Epithelial cell of proximal tubule (primary cell): Measurements from ENCODE around the gene NPY2R. TPM values are rescaled to one million over a fixed set of nuclear protein-coding genes. Genes with fewer than 3 reads are reported as not detected.

ENCODE experiments used
- DNase-seq: peaks from one replicate; pipeline ENCODE4 v3.0.0-alpha.2; 2011; ENCODE audit warnings: low read depth
- H3K4me3 ChIP-seq: 2 replicates; pipeline ENCODE4 v1.5.1; 2011; ENCODE audit warnings: low read depth, mild to moderate bottlenecking, low read length
- CTCF ChIP-seq: conservative IDR thresholded peaks from 2 replicates; pipeline ENCODE4 v1.5.1; 2012; ENCODE audit warnings: low read depth, mild to moderate bottlenecking, low read length
- total RNA-seq: library from RNA; depleted of rRNA; stranded (reverse); fragments of >200 nt; gene quantifications from 2 replicates; pipeline ENCODE4 v1.2.3, GENCODE V29; 2015

Gene NPY2R
- total RNA-seq, 1 donor from 2014 or later: not detected

DNA sequence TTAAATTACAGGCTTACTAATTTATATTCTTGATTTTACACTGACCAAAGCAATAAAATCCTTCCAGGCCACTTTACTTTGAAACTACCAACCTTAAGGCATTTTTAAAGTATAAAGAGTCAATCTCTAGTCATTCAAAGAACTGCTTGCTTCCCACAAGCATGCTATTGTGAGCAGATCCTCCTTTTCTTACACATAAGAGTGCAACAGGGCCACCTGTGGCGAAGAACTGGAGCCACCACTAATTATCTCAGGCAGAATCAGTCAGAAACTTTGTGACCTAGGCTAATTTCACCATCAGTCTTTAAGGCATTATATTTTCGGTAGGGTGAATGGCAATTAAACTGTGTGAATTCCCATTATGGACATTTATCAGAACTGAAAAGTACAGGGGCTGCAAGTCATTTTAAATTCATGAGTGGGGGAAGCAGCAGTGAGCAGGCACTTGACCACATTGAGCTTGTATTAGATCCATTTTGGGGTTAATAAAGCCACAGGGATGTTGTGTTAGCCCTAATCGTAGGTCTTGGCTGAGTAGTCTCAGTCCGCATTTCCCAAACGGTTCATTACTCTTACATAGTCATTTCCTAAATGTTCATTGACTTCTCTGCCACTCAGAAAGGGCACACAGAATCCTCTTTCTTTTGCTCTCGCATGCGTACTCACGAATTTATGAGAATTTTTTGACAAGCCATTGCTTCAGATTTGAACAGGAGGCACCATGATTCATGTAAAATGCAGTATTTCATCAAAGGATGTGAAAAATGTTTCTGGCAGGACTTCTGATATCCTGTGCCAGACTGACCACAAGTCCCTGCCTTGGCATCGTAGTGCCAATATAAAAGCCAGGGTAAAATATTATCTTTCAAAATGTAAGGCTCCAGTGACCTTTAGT is 39.8 kb downstream of the NPY2R start:
- DNase-seq: no peak
- no peak overlapping the region for H3K4me3 ChIP-seq
- TF ChIP-seq CTCF: no peak

GRCh38 chr4:155249016-155249566 is 40.7 kb downstream of the NPY2R start:
- DNase-seq: no peak
- TF ChIP-seq CTCF: no peak
- no peak overlapping the region for H3K4me3 ChIP-seq

GRCh38 chr4:155252327-155252726 is 43.9 kb downstream of the NPY2R start:
- DNase-seq: no peak
- H3K4me3 ChIP-seq: no peak overlapping the region
- no peak for TF ChIP-seq CTCF

- no peak for TF ChIP-seq CTCF
- no peak overlapping the region for H3K4me3 ChIP-seq
- DNase-seq: no peak
Measured at GRCh38 chr4:155263480-155263879, 55.0 kb downstream of the NPY2R start.

DNA sequence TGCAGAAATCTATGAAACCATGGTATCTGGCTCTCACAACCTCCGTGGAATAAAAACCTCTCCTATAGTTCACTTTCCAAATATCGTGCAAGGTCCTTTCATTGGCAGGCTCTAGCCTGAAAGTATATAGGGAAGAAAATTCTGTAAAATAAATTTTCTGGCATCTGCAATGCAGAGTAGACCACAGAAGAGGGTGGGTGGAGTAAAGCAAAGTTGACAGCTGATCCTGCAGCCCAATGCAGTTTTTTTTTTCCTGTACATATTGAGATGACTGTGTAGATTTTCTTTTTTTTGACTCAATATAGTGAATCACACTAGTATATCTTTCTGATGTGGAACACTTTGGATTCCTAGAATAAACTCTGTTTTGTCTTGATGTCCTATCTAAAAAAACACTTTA is 56.7 kb downstream of the NPY2R start:
- TF ChIP-seq CTCF: no peak
- DNase-seq: no peak
- H3K4me3 ChIP-seq: no peak overlapping the region

Other genes with a start within 250 kb of the NPY2R start
- 7.5 and 9.8 TPM in 2 replicates for gene MAP9, start 168.3 kb downstream of the NPY2R start, total RNA-seq